Naive thymus-derived CD8-positive, alpha-beta T cell (primary cell): ENCODE data around the gene PTPRM. TPM values are rescaled to one million over a fixed set of nuclear protein-coding genes. Genes with fewer than 3 reads are reported as not detected.

ENCODE experiments used
- ATAC-seq, 2 donors: fragments of 150-1000 bp; cut with Tn5 transposase in 1 of 2; sonication (Bioruptor Pico), chemical (Tn5 transposase) in 1 of 2; 1 replicate in 1 of 2; 2 replicates in 1 of 2; pipeline ENCODE4 v1.10.0; 2021; ENCODE audit warnings: mild to moderate bottlenecking in 2 of 2, moderate library complexity in 2 of 2
- POLR2A ChIA-PET: fragments of 350-600 bp; sonication (Branson Sonifier 250); formaldehyde crosslinking; loops from one replicate; lab custom pipeline; 2021; ENCODE audit warnings: antibody characterized with exemption; lab: Charles Lee
- DNase-seq, 10 donors: peaks; one replicate each; pipeline versions ENCODE4 v3.0.0 to v3.0.0-alpha.2; 2020 to 2022
- H3K27ac Mint-ChIP-seq, 10 donors: one replicate each; pipeline ENCODE4 v1.8.0; 2020 to 2022; ENCODE audit warnings: mild to moderate bottlenecking in 10 of 10, mixed read lengths in 10 of 10, moderate library complexity in 4 of 10, inconsistent platforms in 1 of 10
- H3K27me3 Mint-ChIP-seq, 5 donors: one replicate each; pipeline ENCODE4 v1.8.0; 2021 to 2022; ENCODE audit warnings: mixed read lengths in 5 of 5
- H3K36me3 Mint-ChIP-seq, 3 donors: one replicate each; pipeline ENCODE4 v1.8.0; 2020 to 2022; ENCODE audit warnings: mixed read lengths in 3 of 3, mild to moderate bottlenecking in 2 of 3, inconsistent platforms in 1 of 3
- H3K4me1 Mint-ChIP-seq, 4 donors: one replicate each; pipeline ENCODE4 v1.8.0; 2021 to 2022; ENCODE audit warnings: mixed read lengths in 4 of 4
- H3K4me3 Mint-ChIP-seq, 10 donors: one replicate each; pipeline ENCODE4 v1.8.0; 2020 to 2022; ENCODE audit warnings: mild to moderate bottlenecking in 10 of 10, mixed read lengths in 10 of 10, moderate library complexity in 6 of 10, inconsistent platforms in 1 of 10
- H3K9me3 Mint-ChIP-seq, 9 donors: one replicate each; pipeline ENCODE4 v1.8.0; 2020 to 2022; ENCODE audit warnings: mixed read lengths in 9 of 9, mild to moderate bottlenecking in 3 of 9, inconsistent platforms in 1 of 9, moderate library complexity in 1 of 9
- polyA plus RNA-seq, 3 donors: library from polyadenylated mRNA; unstranded; fragments of 300-500 nt; fragmentation: Illumina TruSeq; gene quantifications; one replicate each; pipeline ENCODE4 v1.2.3, GENCODE V29; 2021
- total RNA-seq, 8 experiments: library from RNA in 2 of 8; stranded (reverse) in 2 of 8; gene quantifications; one replicate each; pipeline ENCODE4 v1.2.3 and lab custom pipeline; 2021 to 2026

Gene PTPRM
- total and polyA plus RNA-seq, 5 experiments from 2014 or later, result 0.28 to 12.1 (median 0.52) TPM

DNA sequence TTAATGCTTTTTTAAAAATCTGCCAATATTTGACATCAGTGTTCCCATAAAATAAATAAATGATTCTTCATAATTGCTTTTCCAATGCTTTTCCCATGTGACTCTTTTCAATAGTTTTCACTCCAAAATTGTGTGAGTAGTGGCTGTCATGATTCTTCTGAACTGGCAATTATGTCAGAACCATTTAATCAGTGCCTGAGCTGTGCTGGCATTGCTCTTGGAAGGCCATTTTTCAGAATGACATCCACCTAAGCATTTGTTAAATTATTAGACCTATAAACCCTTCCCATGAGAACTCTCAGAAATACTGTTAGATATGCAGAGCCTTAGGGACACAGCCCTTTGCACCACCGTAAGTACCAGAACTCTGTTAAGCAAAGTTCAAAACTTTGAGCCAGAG, 707.3 kb downstream of the PTPRM start:
- H3K4me1 Mint-ChIP-seq, result no peaks in the 10 kb centered on the region
- no peak overlapping the region for H3K4me3 Mint-ChIP-seq
- ATAC-seq (no peak), DNase-seq (no peak)
- H3K9me3 Mint-ChIP-seq, result peaks cover 0 to 4% (median 0%) of the 10 kb centered on the region in 9 donors
- H3K27me3 Mint-ChIP-seq, result peaks cover 0 to 4% (median 0%) of the 10 kb centered on the region in 5 donors
- POLR2A ChIA-PET, result no interaction called here
- H3K36me3 Mint-ChIP-seq, result no peaks in the 10 kb centered on the region
- no peak overlapping the region for H3K27ac Mint-ChIP-seq

DNA sequence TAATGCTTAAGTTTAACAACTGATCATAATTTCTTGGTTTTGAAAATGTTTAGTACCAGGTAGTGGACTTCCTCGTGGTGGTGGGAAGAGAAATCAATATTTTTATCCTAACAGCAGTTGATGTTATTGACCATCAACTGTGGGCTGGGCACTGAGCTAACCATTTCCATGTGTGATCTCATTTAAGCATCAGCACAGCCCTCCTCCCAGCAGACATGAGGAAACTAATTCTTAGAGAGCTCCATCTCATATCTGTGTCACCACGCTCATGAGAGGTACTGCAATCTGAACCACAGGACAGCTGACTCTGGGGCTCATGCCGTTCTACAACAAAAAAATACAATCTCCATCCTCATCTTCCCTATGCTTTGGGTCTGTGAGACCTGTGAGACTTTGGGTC, 709.3 kb downstream of the PTPRM start:
- no peak for ATAC-seq

DNA sequence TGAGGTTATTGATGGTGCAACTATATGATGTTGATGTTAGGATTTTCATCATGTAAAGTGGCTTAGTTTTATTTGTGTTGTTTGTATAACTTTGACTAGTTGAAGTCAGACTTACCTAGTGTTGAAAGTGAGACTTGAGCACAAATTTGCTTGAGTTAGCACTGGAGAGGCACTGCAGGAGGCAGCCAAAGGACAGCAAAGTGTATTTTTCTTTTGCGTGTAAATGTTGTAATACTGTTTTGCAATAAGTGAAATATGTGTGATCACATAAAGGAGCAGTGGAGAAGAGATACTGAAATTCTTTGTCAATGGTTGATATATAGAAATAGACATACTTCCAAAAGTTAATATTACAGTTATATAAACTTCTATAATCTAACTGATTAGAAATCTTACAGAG, 710.2 kb downstream of the PTPRM start:
- H3K4me1 Mint-ChIP-seq, result no peaks in the 10 kb centered on the region
- no peak for DNase-seq
- H3K27ac Mint-ChIP-seq, result no peak overlapping the region
- no peaks in the 10 kb centered on the region for H3K36me3 Mint-ChIP-seq
- H3K9me3 Mint-ChIP-seq, result no peaks in the 10 kb centered on the region
- POLR2A ChIA-PET, result no interaction called here
- peaks cover 0 to 4% (median 0%) of the 10 kb centered on the region in 5 donors for H3K27me3 Mint-ChIP-seq
- H3K4me3 Mint-ChIP-seq, result no peak overlapping the region
- no peak for ATAC-seq

More for the DNA sequence above, 709.3 kb downstream of the PTPRM start:
- no peak overlapping the region for H3K27ac Mint-ChIP-seq
- H3K27me3 Mint-ChIP-seq, result peaks cover 0 to 4% (median 0%) of the 10 kb centered on the region in 5 donors
- H3K4me3 Mint-ChIP-seq, result no peak overlapping the region
- POLR2A ChIA-PET, result no interaction called here
- no peaks in the 10 kb centered on the region for H3K36me3 Mint-ChIP-seq
- H3K4me1 Mint-ChIP-seq, result no peaks in the 10 kb centered on the region
- DNase-seq, result no peak
- H3K9me3 Mint-ChIP-seq, result no peaks in the 10 kb centered on the region

DNA sequence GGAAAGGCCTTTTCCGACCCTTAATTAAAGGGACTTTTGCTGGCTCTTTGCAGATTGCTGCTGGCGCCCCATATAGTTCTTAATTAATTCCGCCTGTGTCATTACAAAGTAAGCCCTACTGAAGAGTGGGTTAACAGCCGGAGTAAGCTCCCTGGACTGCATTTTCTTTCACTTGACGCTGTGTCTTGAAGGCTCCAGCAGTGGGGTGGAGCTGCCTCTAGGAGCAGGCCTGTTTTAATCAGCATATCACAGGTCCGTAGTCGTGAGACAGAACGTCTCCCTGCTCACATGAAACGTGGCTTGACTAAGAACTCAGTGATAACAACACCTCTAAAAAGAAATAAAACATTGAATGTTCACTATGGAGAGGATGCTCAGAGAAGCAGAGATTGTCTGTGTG, 712.2 kb downstream of the PTPRM start:
- H3K27ac Mint-ChIP-seq, result no peak overlapping the region
- DNase-seq (no peak), ATAC-seq (no peak)
- H3K4me3 Mint-ChIP-seq, result no peak overlapping the region
- H3K36me3 Mint-ChIP-seq, result no peaks in the 10 kb centered on the region
- no peaks in the 10 kb centered on the region for H3K9me3 Mint-ChIP-seq
- H3K4me1 Mint-ChIP-seq, result no peaks in the 10 kb centered on the region
- POLR2A ChIA-PET, result no interaction called here
- H3K27me3 Mint-ChIP-seq, result peaks cover 0 to 4% (median 0%) of the 10 kb centered on the region in 5 donors

DNA sequence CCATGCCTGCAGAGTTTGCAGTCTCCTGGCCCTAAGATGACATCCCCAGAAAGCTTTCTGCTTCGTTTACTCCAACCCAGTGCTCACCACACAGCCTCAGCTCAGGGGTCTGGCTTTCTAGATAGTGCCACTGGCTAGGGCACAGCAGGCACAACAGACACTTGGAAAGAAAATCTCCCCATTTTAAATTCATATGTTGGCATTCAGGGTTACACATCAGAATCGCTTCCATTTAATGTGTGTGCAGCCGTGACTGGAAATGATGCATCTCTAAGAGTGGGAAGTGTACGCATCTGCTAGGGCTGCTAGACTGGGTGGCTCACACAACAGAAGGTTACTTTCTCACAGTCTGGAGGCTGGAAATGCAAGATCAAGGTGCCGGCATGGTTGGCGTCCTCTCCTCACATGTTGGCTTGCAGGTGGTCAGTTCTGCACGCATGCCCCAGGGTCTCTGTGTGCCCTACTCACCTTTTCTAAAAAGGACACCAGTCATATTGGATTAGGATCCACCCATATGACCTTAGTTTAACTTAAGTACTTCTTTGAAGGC, 712.7 kb downstream of the PTPRM start:
- no peak for DNase-seq
- H3K9me3 Mint-ChIP-seq, result no peaks in the 10 kb centered on the region
- no peak for ATAC-seq
- peaks cover 0 to 4% (median 0%) of the 10 kb centered on the region in 5 donors for H3K27me3 Mint-ChIP-seq
- H3K36me3 Mint-ChIP-seq, result no peaks in the 10 kb centered on the region
- POLR2A ChIA-PET, result no interaction called here
- no peaks in the 10 kb centered on the region for H3K4me1 Mint-ChIP-seq
- no peak overlapping the region for H3K27ac Mint-ChIP-seq
- H3K4me3 Mint-ChIP-seq, result no peak overlapping the region

DNA sequence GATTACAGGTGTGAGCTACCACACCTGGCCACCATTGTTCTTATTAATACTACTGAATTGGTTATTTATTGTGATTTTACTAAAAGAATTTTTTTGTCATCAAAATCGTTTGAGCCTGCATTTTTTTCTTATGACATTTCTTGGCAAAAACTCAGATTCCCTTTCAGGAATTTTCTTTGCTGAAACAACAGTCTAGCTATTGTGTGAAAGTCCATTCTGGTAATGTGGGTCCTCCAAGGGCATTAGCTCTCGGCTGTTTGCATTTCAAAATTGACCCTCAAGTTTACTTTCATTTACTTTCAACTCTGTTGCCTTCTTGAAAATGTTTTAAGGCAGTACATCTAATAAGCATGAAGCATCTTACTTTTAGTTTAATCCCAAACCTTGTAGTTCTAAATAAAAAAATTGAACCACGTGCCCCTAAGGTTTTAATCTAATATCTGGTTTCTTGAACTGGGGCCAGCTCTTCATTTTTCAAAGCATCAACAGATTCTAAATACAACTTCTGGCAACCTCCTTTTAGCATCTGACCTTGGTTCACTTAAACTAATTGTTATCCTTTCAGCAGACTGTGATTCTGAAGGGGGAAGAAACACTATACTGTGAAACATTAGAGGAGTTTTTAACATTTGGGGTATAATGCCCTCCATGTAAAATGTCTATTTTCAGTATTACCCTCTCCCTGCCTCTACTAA, 716.9 kb downstream of the PTPRM start:
- no peak for ATAC-seq
- Mint-ChIP-seq H3K4me1 (no peaks in the 10 kb centered on the region), H3K27ac (no peak overlapping the region), H3K36me3 (no peaks in the 10 kb centered on the region), H3K9me3 (no peaks in the 10 kb centered on the region), H3K4me3 (no peak overlapping the region), H3K27me3 (peaks cover 0 to 4% (median 0%) of the 10 kb centered on the region in 5 donors)
- POLR2A ChIA-PET, result no interaction called here
- no peak for DNase-seq

DNA sequence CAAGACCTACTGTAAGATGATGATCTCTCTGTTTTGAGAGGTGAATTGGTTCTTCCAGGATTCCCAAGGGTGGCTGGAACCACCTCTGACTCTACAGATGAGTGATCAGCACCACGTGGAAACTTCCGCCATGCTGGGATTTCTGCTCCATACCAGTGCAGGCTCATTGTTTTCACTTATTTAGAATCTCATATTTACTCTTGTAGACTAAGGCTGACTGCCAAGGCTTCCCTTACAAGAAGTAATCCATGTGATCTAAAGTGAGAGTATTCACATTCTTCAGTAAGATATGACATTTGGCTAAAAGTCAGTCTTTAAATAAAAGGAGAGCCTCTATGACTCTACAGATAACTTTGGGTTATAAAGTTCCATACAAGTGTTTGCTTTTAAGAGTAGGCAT, 719.2 kb downstream of the PTPRM start:
- H3K27me3 Mint-ChIP-seq, result peaks cover 0 to 1% (median 0%) of the 10 kb centered on the region in 5 donors
- H3K4me1 Mint-ChIP-seq, result no peaks in the 10 kb centered on the region

DNA sequence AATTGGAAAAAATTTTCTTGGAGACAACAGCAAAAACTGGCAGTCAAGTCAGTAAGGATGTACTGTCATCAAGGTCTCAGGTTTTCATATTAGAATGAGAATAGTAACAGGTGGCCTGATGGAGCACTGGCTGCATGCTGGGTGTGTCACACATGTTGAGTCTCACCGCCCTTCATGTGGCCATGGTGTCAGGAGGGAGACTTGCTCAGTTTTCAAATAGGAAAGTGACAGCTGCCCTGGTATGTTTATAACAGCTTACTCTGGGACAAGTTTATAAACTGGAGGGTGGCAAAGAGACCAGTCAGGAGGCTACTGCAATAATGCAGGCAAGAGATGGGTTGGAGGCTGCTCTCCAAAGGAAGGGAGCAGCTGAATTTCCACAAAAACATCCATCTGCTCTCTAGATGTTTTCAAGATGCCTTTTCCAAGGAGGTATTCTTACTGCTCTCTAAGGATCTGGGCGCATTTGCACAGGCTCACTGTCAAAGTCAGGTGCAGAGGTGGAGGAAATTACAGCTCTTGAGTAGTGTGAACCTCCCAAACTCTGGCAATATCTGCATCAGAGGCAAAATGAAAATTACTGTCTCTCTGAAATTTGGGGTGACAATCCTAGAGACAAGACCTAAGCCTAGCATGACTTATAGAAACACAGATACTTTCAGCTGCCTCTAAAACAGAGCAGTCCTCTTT, 720.2 kb downstream of the PTPRM start:
- H3K27me3 Mint-ChIP-seq, result peaks cover 0 to 1% (median 0%) of the 10 kb centered on the region in 5 donors
- POLR2A ChIA-PET, result no interaction called here
- no peak overlapping the region for H3K4me3 Mint-ChIP-seq
- no peaks in the 10 kb centered on the region for H3K36me3 Mint-ChIP-seq
- H3K27ac Mint-ChIP-seq, result peak overlapping the region in 1 of 10 donors; percentile 66
- H3K4me1 Mint-ChIP-seq, result no peaks in the 10 kb centered on the region
- ATAC-seq (no peak), DNase-seq (no peak)
- no peaks in the 10 kb centered on the region for H3K9me3 Mint-ChIP-seq

More for the DNA sequence above, 719.2 kb downstream of the PTPRM start:
- Mint-ChIP-seq H3K4me3 (no peak overlapping the region), H3K36me3 (no peaks in the 10 kb centered on the region), H3K27ac (no peak overlapping the region), H3K9me3 (no peaks in the 10 kb centered on the region)
- POLR2A ChIA-PET, result no interaction called here
- ATAC-seq, result no peak
- DNase-seq, result no peak

DNA sequence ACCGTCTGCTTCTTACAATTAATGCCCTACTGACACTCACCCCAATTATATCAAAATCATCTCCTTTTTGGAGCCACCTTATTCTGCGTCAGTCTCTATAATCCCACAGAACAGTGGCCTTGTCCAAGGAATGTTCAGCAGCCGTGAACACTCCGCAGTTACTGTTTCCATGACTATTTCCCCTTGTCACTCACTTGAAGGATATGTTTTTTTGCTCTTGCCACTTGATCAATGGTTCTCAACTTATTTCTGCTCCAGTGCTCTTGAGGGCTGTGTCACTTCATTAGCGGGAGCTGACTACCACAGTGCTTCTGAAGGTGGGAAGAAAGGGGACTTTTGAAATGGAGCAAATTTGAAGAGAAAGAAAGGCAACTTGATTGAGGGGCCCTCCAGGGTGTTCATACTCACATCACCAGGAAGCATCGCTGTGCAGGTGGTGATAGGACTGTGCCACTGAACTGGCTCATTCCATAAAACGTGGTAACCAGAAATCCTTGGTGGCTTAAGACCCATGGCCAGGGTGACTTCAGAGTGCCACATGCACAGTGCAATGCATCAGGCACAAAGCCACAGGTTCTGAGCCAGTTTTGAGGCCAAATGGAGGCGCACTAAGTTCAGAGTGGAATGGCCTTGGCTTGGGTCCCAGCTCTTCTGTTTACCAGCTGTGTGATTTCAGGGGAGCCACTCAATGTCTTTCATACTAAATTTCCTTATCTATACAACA, 721.5 kb downstream of the PTPRM start:
- Mint-ChIP-seq H3K4me3 (no peak overlapping the region), H3K27me3 (peaks cover 0 to 1% (median 0%) of the 10 kb centered on the region in 5 donors), H3K4me1 (no peaks in the 10 kb centered on the region), H3K36me3 (no peaks in the 10 kb centered on the region), H3K27ac (no peak overlapping the region), H3K9me3 (no peaks in the 10 kb centered on the region)
- ATAC-seq (no peak), DNase-seq (no peak)
- POLR2A ChIA-PET, result no interaction called here

DNA sequence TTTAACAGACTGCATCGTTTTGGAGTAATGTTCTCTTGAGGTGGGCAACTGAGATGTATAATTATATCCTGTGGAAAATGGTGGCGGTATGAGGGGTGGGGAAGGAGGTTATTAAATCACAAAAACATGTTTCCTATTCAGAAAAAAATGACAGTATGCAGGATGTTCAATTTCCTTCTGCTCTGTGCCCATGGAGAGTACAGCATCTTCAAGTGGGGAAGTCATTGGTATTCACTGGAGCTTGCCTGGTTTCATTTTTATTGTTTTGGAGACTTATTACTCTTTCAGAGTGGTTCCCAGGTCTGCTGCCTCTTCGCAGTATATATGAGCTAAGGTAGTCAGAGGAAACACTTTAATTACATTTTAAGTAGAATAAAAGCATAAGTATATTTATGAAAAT, 723.3 kb downstream of the PTPRM start:
- Mint-ChIP-seq H3K4me1 (no peaks in the 10 kb centered on the region), H3K4me3 (no peak overlapping the region), H3K36me3 (no peaks in the 10 kb centered on the region), H3K9me3 (no peaks in the 10 kb centered on the region), H3K27me3 (peaks cover 0 to 2% (median 0%) of the 10 kb centered on the region in 5 donors), H3K27ac (no peak overlapping the region)
- ATAC-seq (no peak), DNase-seq (no peak)
- POLR2A ChIA-PET, result no interaction called here

DNA sequence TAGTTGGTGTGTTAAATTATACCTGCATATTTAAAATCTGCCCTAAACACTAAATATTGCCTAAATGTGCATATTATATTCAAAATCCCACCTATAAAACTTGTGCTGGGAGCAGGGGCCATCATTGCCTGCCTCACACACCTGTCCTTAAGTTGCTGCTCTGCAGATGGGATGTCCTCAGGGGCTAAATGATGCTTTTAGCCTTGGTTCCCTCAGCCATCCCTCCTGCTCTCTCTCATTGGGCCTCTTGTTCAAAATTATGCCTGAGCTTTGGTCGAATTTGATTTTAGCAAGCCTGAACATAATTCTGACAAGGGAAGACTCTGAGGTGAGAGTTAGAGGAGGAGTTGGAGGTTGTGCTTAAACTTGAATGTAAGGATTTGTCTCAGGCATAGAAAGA, 723.8 kb downstream of the PTPRM start:
- Mint-ChIP-seq H3K4me1 (no peaks in the 10 kb centered on the region), H3K27me3 (peaks cover 0 to 3% (median 0%) of the 10 kb centered on the region in 5 donors), H3K27ac (no peak overlapping the region), H3K36me3 (no peaks in the 10 kb centered on the region), H3K4me3 (no peak overlapping the region), H3K9me3 (no peaks in the 10 kb centered on the region)
- DNase-seq (no peak), ATAC-seq (no peak)
- POLR2A ChIA-PET, result no interaction called here

DNA sequence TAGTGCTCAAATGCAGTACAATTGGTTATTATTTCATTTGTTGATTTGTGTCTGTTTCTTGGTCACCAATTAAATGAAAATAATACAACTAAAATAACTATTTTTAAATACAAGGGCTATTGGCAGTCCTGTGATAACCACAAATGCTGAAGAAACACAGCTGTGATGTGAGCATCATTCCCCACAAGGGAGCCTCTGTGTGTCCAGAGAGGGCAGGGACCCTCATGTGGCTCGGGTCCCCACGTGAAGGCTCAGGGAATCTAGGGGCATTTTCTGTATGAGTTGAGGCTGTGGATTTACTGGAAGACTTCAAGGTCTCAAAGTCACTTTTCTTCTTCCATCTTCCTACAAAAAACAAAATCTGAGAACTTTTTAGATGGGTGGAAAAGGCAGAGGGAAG, 726.1 kb downstream of the PTPRM start:
- Mint-ChIP-seq H3K4me1 (no peaks in the 10 kb centered on the region), H3K27ac (no peak overlapping the region), H3K9me3 (no peaks in the 10 kb centered on the region), H3K36me3 (no peaks in the 10 kb centered on the region), H3K27me3 (peaks cover 0 to 3% (median 0%) of the 10 kb centered on the region in 5 donors), H3K4me3 (no peak overlapping the region)
- DNase-seq (no peak), ATAC-seq (no peak)
- POLR2A ChIA-PET, result no interaction called here
